Adipocyte (in vitro differentiated cells): ENCODE results near the gene SAFB2.

ENCODE experiments used
- DNase-seq: peaks from one replicate; pipeline ENCODE4 v3.0.0-alpha.2; 2015; ENCODE audit warnings: low read depth
- H3K27me3 ChIP-seq: replicated peaks from 2 replicates; pipeline ENCODE4 v1.7.0; 2013; ENCODE audit warnings: mild to moderate bottlenecking, low read length, moderate library complexity; ENCODE audit not compliant: control insufficient read depth, insufficient read depth
- H3K36me3 ChIP-seq: 2 replicates; pipeline ENCODE4 v1.7.0; 2013; ENCODE audit warnings: low read length, mild to moderate bottlenecking, moderate library complexity; ENCODE audit not compliant: control insufficient read depth, insufficient read depth, severe bottlenecking
- H3K4me1 ChIP-seq: 2 replicates; pipeline ENCODE4 v1.7.0; 2013; ENCODE audit warnings: mild to moderate bottlenecking, low read length, moderate library complexity; ENCODE audit not compliant: control insufficient read depth, insufficient read depth
- H3K4me3 ChIP-seq: 2 replicates; pipeline ENCODE4 v1.7.0; 2013; ENCODE audit warnings: mild to moderate bottlenecking, low read length, moderate library complexity
- H3K9ac ChIP-seq: 2 replicates; pipeline ENCODE4 v1.7.0; 2013; ENCODE audit warnings: mild to moderate bottlenecking, low read length, moderate library complexity
- H3K9me3 ChIP-seq: 2 replicates; pipeline ENCODE4 v1.7.0; 2013; ENCODE audit warnings: mild to moderate bottlenecking, low read length, moderate library complexity; ENCODE audit not compliant: control insufficient read depth

SAFB2 gene

GRCh38 chr19:5622465-5623396, at the start of gene SAFB2, which contains the start of gene SAFB:
Gene SAFB2, minus strand, starts transcription at chr19:5622776. Its CDS starts 61 bp downstream, at chr19:5622715.
Gene SAFB, plus strand, starts transcription at chr19:5623083. Its CDS starts 123 bp downstream, at chr19:5623206.
- DNase-seq: peak; percentile 100
- peaks cover 44% of the 10 kb centered on the region for H3K4me1 ChIP-seq
- H3K9me3 ChIP-seq: no peaks in the 10 kb centered on the region
- peak within 1 kb of the TSS; percentile 98 for H3K9ac ChIP-seq
- H3K36me3 ChIP-seq: peaks cover 51% of the 10 kb centered on the region
- H3K27me3 ChIP-seq: no peaks in the 10 kb centered on the region
- H3K4me3 ChIP-seq: peak within 1 kb of the TSS; percentile 98

- Histone ChIP-seq H3K9me3 (no peaks in the 10 kb centered on the region), H3K4me1 (no peaks in the 10 kb centered on the region), H3K36me3 (peaks cover 37% of the 10 kb centered on the region), H3K27me3 (no peaks in the 10 kb centered on the region), H3K4me3 (no peak overlapping the region), H3K9ac (no peak overlapping the region)
- DNase-seq: no peak
Measured at GRCh38 chr19:5671600-5671999, 49.0 kb upstream of the SAFB2 start.

- no peak overlapping the region for H3K9ac ChIP-seq
Measured at GRCh38 chr19:5669212-5669611, 46.6 kb upstream of the SAFB2 start.

GRCh38 chr19:5667751-5668271, 45.2 kb upstream of the SAFB2 start:
- Histone ChIP-seq H3K4me3 (no peak overlapping the region), H3K9ac (no peak overlapping the region), H3K27me3 (no peaks in the 10 kb centered on the region), H3K4me1 (peaks cover 6% of the 10 kb centered on the region), H3K9me3 (no peaks in the 10 kb centered on the region), H3K36me3 (peaks cover 75% of the 10 kb centered on the region)
- DNase-seq: no peak

More at GRCh38 chr19:5669212-5669611, 46.6 kb upstream of the SAFB2 start:
- DNase-seq: no peak
- peaks cover 61% of the 10 kb centered on the region for H3K36me3 ChIP-seq
- no peaks in the 10 kb centered on the region for H3K27me3 ChIP-seq
- no peaks in the 10 kb centered on the region for H3K9me3 ChIP-seq
- H3K4me3 ChIP-seq: no peak overlapping the region
- peaks cover 6% of the 10 kb centered on the region for H3K4me1 ChIP-seq

GRCh38 chr19:5666921-5667610, 44.5 kb upstream of the SAFB2 start:
- H3K36me3 ChIP-seq: peaks cover 79% of the 10 kb centered on the region
- H3K9ac ChIP-seq: no peak overlapping the region
- H3K4me1 ChIP-seq: peaks cover 6% of the 10 kb centered on the region
- H3K9me3 ChIP-seq: no peaks in the 10 kb centered on the region
- H3K4me3 ChIP-seq: no peak overlapping the region
- DNase-seq: no peak
- H3K27me3 ChIP-seq: no peaks in the 10 kb centered on the region

- Histone ChIP-seq H3K27me3 (no peaks in the 10 kb centered on the region), H3K9me3 (no peaks in the 10 kb centered on the region), H3K9ac (no peak overlapping the region), H3K36me3 (peaks cover 86% of the 10 kb centered on the region), H3K4me1 (peaks cover 6% of the 10 kb centered on the region), H3K4me3 (no peak overlapping the region)
- DNase-seq: peak; percentile 49
Measured at GRCh38 chr19:5665781-5666513, 43.4 kb upstream of the SAFB2 start.

GRCh38 chr19:5664515-5664914, 41.9 kb upstream of the SAFB2 start:
- H3K9ac ChIP-seq: no peak overlapping the region
- H3K27me3 ChIP-seq: no peaks in the 10 kb centered on the region
- peaks cover 6% of the 10 kb centered on the region for H3K4me1 ChIP-seq
- no peak overlapping the region for H3K4me3 ChIP-seq
- no peaks in the 10 kb centered on the region for H3K9me3 ChIP-seq
- peaks cover 96% of the 10 kb centered on the region for H3K36me3 ChIP-seq
- no peak for DNase-seq

GRCh38 chr19:5663904-5664303, 41.3 kb upstream of the SAFB2 start:
- H3K4me1 ChIP-seq: peaks cover 6% of the 10 kb centered on the region
- H3K9ac ChIP-seq: no peak overlapping the region
- no peaks in the 10 kb centered on the region for H3K9me3 ChIP-seq
- DNase-seq: no peak
- no peak overlapping the region for H3K4me3 ChIP-seq
- no peaks in the 10 kb centered on the region for H3K27me3 ChIP-seq
- H3K36me3 ChIP-seq: peaks cover 92% of the 10 kb centered on the region

- Histone ChIP-seq H3K9ac (no peak overlapping the region), H3K4me3 (no peak overlapping the region), H3K27me3 (no peaks in the 10 kb centered on the region), H3K9me3 (no peaks in the 10 kb centered on the region), H3K36me3 (peaks cover 87% of the 10 kb centered on the region), H3K4me1 (peaks cover 6% of the 10 kb centered on the region)
- DNase-seq: no peak
Measured at GRCh38 chr19:5661483-5661882, 38.9 kb upstream of the SAFB2 start.

GRCh38 chr19:5655412-5655811, 32.8 kb upstream of the SAFB2 start:
- H3K4me1 ChIP-seq: no peaks in the 10 kb centered on the region
- no peak overlapping the region for H3K9ac ChIP-seq
- H3K27me3 ChIP-seq: no peaks in the 10 kb centered on the region
- no peaks in the 10 kb centered on the region for H3K9me3 ChIP-seq
- no peak for DNase-seq
- no peak overlapping the region for H3K4me3 ChIP-seq
- H3K36me3 ChIP-seq: peaks cover 84% of the 10 kb centered on the region
